ENCODE measurements around the gene PTPRD.

Gene PTPRD

GRCh38 chr9:10050016-10050415 lies 562.8 kb downstream of the PTPRD start:
- no peak overlapping the region for H3K4me3 ChIP-seq
- no peak overlapping the region for H3K9ac ChIP-seq (ENCODE audit: insufficient read length)
- TF ChIP-seq FOXP2 (optimal IDR thresholded peaks at IDR 0.05; ENCODE audit: control extremely low read depth, extremely low read length, insufficient read depth) (no peak), POLR2AphosphoS5 (IDR thresholded peaks at IDR 0.05; ENCODE audit: borderline replicate concordance, low read depth, low read length) (no peak), EZH2 (IDR thresholded peaks at IDR 0.05) (no peak)
- no peak for DNase-seq (ENCODE audit: low read depth, low spot score)
- H3K36me3 ChIP-seq (ENCODE audit: insufficient read depth, low read length) = no peaks in the 10 kb centered on the region
- no peaks in the 10 kb centered on the region for H3K9me3 ChIP-seq (ENCODE audit: low read depth, low read length)
- no peak overlapping the region for H3K27ac ChIP-seq

- Histone ChIP-seq H3K9me3 (ENCODE audit: low read depth, low read length) (no peaks in the 10 kb centered on the region), H3K27ac (no peak overlapping the region), H3K36me3 (ENCODE audit: insufficient read depth, low read length) (no peaks in the 10 kb centered on the region), H3K9ac (ENCODE audit: insufficient read length) (no peak overlapping the region), H3K4me3 (no peak overlapping the region)
- TF ChIP-seq EZH2 (IDR thresholded peaks at IDR 0.05) (no peak), FOXP2 (optimal IDR thresholded peaks at IDR 0.05; ENCODE audit: control extremely low read depth, extremely low read length, insufficient read depth) (no peak), POLR2AphosphoS5 (IDR thresholded peaks at IDR 0.05; ENCODE audit: borderline replicate concordance, low read depth, low read length) (no peak)
- DNase-seq (ENCODE audit: low read depth, low spot score) = no peak
These were observed 563.8 kb downstream of the PTPRD start for GRCh38 chr9:10048994-10049393.

GRCh38 chr9:10045598-10045997 lies 567.2 kb downstream of the PTPRD start:
- Histone ChIP-seq H3K9me3 (ENCODE audit: low read depth, low read length) (no peaks in the 10 kb centered on the region), H3K36me3 (ENCODE audit: insufficient read depth, low read length) (no peaks in the 10 kb centered on the region), H3K4me3 (no peak overlapping the region), H3K27ac (no peak overlapping the region), H3K9ac (ENCODE audit: insufficient read length) (no peak overlapping the region)
- TF ChIP-seq POLR2AphosphoS5 (IDR thresholded peaks at IDR 0.05; ENCODE audit: borderline replicate concordance, low read depth, low read length) (no peak), EZH2 (IDR thresholded peaks at IDR 0.05) (no peak)
- DNase-seq (ENCODE audit: low read depth, low spot score) = no peak

- H3K9ac ChIP-seq (ENCODE audit: insufficient read length) = no peak overlapping the region
- no peak overlapping the region for H3K27ac ChIP-seq
- no peaks in the 10 kb centered on the region for H3K9me3 ChIP-seq (ENCODE audit: low read depth, low read length)
- no peak overlapping the region for H3K4me3 ChIP-seq
- DNase-seq (ENCODE audit: low read depth, low spot score) = no peak
- no peaks in the 10 kb centered on the region for H3K36me3 ChIP-seq (ENCODE audit: insufficient read depth, low read length)
- TF ChIP-seq EZH2 (IDR thresholded peaks at IDR 0.05) (no peak), FOXP2 (optimal IDR thresholded peaks at IDR 0.05; ENCODE audit: control extremely low read depth, extremely low read length, insufficient read depth) (no peak), POLR2AphosphoS5 (IDR thresholded peaks at IDR 0.05; ENCODE audit: borderline replicate concordance, low read depth, low read length) (no peak)
These were observed 571.0 kb downstream of the PTPRD start for GRCh38 chr9:10041726-10042229.

- Histone ChIP-seq H3K9me3 (ENCODE audit: low read depth, low read length) (no peaks in the 10 kb centered on the region), H3K4me3 (no peak overlapping the region), H3K27ac (no peak overlapping the region), H3K36me3 (ENCODE audit: insufficient read depth, low read length) (no peaks in the 10 kb centered on the region), H3K9ac (ENCODE audit: insufficient read length) (no peak overlapping the region)
- no peak for DNase-seq (ENCODE audit: low read depth, low spot score)
- no peak for TF ChIP-seq FOXP2 (optimal IDR thresholded peaks at IDR 0.05; ENCODE audit: control extremely low read depth, extremely low read length, insufficient read depth)
- TF ChIP-seq POLR2AphosphoS5 (IDR thresholded peaks at IDR 0.05; ENCODE audit: borderline replicate concordance, low read depth, low read length) = no peak
- no peak for TF ChIP-seq EZH2 (IDR thresholded peaks at IDR 0.05)
These were observed 576.7 kb downstream of the PTPRD start for GRCh38 chr9:10036095-10036494.

- Histone ChIP-seq H3K36me3 (ENCODE audit: insufficient read depth, low read length) (no peaks in the 10 kb centered on the region), H3K9ac (ENCODE audit: insufficient read length) (no peak overlapping the region), H3K27ac (no peak overlapping the region), H3K4me3 (no peak overlapping the region), H3K9me3 (ENCODE audit: low read depth, low read length) (no peaks in the 10 kb centered on the region)
- TF ChIP-seq EZH2 (IDR thresholded peaks at IDR 0.05) = no peak
- no peak for TF ChIP-seq POLR2AphosphoS5 (IDR thresholded peaks at IDR 0.05; ENCODE audit: borderline replicate concordance, low read depth, low read length)
- TF ChIP-seq FOXP2 (optimal IDR thresholded peaks at IDR 0.05; ENCODE audit: control extremely low read depth, extremely low read length, insufficient read depth) = no peak
- DNase-seq (ENCODE audit: low read depth, low spot score) = no peak
These were observed 580.6 kb downstream of the PTPRD start for GRCh38 chr9:10032166-10032565.

GRCh38 chr9:10026443-10026984 lies 586.3 kb downstream of the PTPRD start:
- no peak overlapping the region for H3K27ac ChIP-seq
- H3K36me3 ChIP-seq (ENCODE audit: insufficient read depth, low read length) = no peaks in the 10 kb centered on the region
- no peak overlapping the region for H3K9ac ChIP-seq (ENCODE audit: insufficient read length)
- H3K4me3 ChIP-seq = no peak overlapping the region
- TF ChIP-seq POLR2AphosphoS5 (IDR thresholded peaks at IDR 0.05; ENCODE audit: borderline replicate concordance, low read depth, low read length) = no peak
- TF ChIP-seq EZH2 (IDR thresholded peaks at IDR 0.05) = no peak
- TF ChIP-seq FOXP2 (optimal IDR thresholded peaks at IDR 0.05; ENCODE audit: control extremely low read depth, extremely low read length, insufficient read depth) = no peak
- no peak for DNase-seq (ENCODE audit: low read depth, low spot score)
- no peaks in the 10 kb centered on the region for H3K9me3 ChIP-seq (ENCODE audit: low read depth, low read length)

- H3K9ac ChIP-seq (ENCODE audit: insufficient read length) = no peak overlapping the region
- no peak overlapping the region for H3K27ac ChIP-seq
- TF ChIP-seq EZH2 (IDR thresholded peaks at IDR 0.05) (no peak), FOXP2 (optimal IDR thresholded peaks at IDR 0.05; ENCODE audit: control extremely low read depth, extremely low read length, insufficient read depth) (no peak), POLR2AphosphoS5 (IDR thresholded peaks at IDR 0.05; ENCODE audit: borderline replicate concordance, low read depth, low read length) (no peak)
- no peak for DNase-seq (ENCODE audit: low read depth, low spot score)
- no peaks in the 10 kb centered on the region for H3K36me3 ChIP-seq (ENCODE audit: insufficient read depth, low read length)
- no peak overlapping the region for H3K4me3 ChIP-seq
- no peaks in the 10 kb centered on the region for H3K9me3 ChIP-seq (ENCODE audit: low read depth, low read length)
These were observed 597.0 kb downstream of the PTPRD start for GRCh38 chr9:10015755-10016154.

- H3K27ac ChIP-seq = no peak overlapping the region
- no peak overlapping the region for H3K4me3 ChIP-seq
- no peak for DNase-seq (ENCODE audit: low read depth, low spot score)
- TF ChIP-seq FOXP2 (optimal IDR thresholded peaks at IDR 0.05; ENCODE audit: control extremely low read depth, extremely low read length, insufficient read depth) = no peak
- no peak for TF ChIP-seq POLR2AphosphoS5 (IDR thresholded peaks at IDR 0.05; ENCODE audit: borderline replicate concordance, low read depth, low read length)
- no peak for TF ChIP-seq EZH2 (IDR thresholded peaks at IDR 0.05)
- H3K9me3 ChIP-seq (ENCODE audit: low read depth, low read length) = no peaks in the 10 kb centered on the region
- H3K9ac ChIP-seq (ENCODE audit: insufficient read length) = no peak overlapping the region
- H3K36me3 ChIP-seq (ENCODE audit: insufficient read depth, low read length) = no peaks in the 10 kb centered on the region
These were observed 597.9 kb downstream of the PTPRD start for GRCh38 chr9:10014889-10015288.
